Fibroblast of mammary gland (primary cell): ENCODE measurements around the gene CHPF.

Experiments used
- DNase-seq: peaks from one replicate; pipeline ENCODE4 v3.0.0-alpha.2; 2010; ENCODE audit warnings: low read depth
- H3K4me3 ChIP-seq: 2 replicates; pipeline ENCODE4 v1.5.1; 2011; ENCODE audit warnings: low read depth, mild to moderate bottlenecking, low read length, moderate library complexity; ENCODE audit not compliant: control insufficient read depth
- TF ChIP-seq, protein P1 (sequence below): conservative IDR thresholded peaks from 2 replicates; pipeline ENCODE4 v1.5.1; 2011; ENCODE audit warnings: low read depth, low read length, inconsistent platforms; ENCODE audit not compliant: control insufficient read depth, insufficient read depth

Gene CHPF

GRCh38 chr2:219551441-219552381 is 8.1 kb upstream of the CHPF start:
- DNase-seq = peak; percentile 55
- TF ChIP-seq, protein P1, sequence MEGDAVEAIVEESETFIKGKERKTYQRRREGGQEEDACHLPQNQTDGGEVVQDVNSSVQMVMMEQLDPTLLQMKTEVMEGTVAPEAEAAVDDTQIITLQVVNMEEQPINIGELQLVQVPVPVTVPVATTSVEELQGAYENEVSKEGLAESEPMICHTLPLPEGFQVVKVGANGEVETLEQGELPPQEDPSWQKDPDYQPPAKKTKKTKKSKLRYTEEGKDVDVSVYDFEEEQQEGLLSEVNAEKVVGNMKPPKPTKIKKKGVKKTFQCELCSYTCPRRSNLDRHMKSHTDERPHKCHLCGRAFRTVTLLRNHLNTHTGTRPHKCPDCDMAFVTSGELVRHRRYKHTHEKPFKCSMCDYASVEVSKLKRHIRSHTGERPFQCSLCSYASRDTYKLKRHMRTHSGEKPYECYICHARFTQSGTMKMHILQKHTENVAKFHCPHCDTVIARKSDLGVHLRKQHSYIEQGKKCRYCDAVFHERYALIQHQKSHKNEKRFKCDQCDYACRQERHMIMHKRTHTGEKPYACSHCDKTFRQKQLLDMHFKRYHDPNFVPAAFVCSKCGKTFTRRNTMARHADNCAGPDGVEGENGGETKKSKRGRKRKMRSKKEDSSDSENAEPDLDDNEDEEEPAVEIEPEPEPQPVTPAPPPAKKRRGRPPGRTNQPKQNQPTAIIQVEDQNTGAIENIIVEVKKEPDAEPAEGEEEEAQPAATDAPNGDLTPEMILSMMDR = no peak
- H3K4me3 ChIP-seq = peak overlapping the region; percentile 55

- TF ChIP-seq, protein P1 = no peak
- H3K4me3 ChIP-seq = no peak overlapping the region
- DNase-seq = no peak
Observed at GRCh38 chr2:219549619-219550018, 6.0 kb upstream of the CHPF start.

- H3K4me3 ChIP-seq = no peak overlapping the region
- no peak for DNase-seq
- TF ChIP-seq, protein P1 = no peak
Observed at GRCh38 chr2:219548990-219549389, 5.4 kb upstream of the CHPF start.

- no peak overlapping the region for H3K4me3 ChIP-seq
- no peak for DNase-seq
- TF ChIP-seq, protein P1 = no peak
Observed at GRCh38 chr2:219547621-219548020, 4.0 kb upstream of the CHPF start.

GRCh38 chr2:219545943-219546352 is 2.3 kb upstream of the CHPF start:
- no peak for DNase-seq
- TF ChIP-seq, protein P1 = no peak
- no peak overlapping the region for H3K4me3 ChIP-seq

GRCh38 chr2:219545295-219545942 is 1.8 kb upstream of the CHPF start:
- no peak overlapping the region for H3K4me3 ChIP-seq
- DNase-seq = no peak
- TF ChIP-seq, protein P1 = no peak
